ENCODE results near the gene CCDC93.

The CCDC93 gene

DNA sequence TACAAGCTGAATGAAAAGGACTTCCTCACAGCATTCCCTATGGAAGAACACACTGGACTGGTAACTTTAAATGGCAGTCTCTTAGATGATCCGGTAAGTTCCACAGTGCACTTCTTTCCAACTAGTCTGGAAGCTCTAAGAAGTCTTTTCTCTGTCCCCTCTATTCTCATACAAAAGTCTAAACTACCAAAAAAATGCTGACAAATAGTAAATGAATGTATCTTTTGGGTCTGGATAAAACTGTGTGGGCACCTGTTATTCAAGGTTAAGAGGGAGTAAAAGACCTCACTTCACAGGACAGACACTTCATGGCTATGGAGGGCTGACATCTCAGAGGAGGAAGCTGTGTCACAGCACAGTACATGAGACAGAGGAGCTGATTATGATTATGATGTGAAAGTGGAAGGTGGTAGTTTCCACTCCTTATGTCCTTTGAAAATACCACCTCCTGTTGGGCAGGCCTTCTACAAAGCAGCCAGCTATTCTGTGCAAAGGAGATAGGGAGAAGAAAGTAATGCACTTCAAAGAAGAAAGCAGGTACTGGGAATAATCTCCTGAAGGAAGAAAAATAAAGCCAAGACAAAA, 23.9 kb downstream of the CCDC93 start:
- no peak for DNase-seq (ENCODE audit: low spot score)
- ChIA-PET POLR2A (ENCODE audit: low non-redundant PET) (no interaction called here), CTCF (interaction anchor here (1.6 to 3.1 kb wide), 2 partner anchors 14 kb away, joined by 10 to 16 read pairs; no protein-coding TSS in a partner anchor)
- TF ChIP-seq, protein P1, sequence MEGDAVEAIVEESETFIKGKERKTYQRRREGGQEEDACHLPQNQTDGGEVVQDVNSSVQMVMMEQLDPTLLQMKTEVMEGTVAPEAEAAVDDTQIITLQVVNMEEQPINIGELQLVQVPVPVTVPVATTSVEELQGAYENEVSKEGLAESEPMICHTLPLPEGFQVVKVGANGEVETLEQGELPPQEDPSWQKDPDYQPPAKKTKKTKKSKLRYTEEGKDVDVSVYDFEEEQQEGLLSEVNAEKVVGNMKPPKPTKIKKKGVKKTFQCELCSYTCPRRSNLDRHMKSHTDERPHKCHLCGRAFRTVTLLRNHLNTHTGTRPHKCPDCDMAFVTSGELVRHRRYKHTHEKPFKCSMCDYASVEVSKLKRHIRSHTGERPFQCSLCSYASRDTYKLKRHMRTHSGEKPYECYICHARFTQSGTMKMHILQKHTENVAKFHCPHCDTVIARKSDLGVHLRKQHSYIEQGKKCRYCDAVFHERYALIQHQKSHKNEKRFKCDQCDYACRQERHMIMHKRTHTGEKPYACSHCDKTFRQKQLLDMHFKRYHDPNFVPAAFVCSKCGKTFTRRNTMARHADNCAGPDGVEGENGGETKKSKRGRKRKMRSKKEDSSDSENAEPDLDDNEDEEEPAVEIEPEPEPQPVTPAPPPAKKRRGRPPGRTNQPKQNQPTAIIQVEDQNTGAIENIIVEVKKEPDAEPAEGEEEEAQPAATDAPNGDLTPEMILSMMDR (conservative IDR thresholded peaks at IDR 0.05; ENCODE audit: low read depth) = no peak
- no peak overlapping the region for H3K27ac ChIP-seq

DNA sequence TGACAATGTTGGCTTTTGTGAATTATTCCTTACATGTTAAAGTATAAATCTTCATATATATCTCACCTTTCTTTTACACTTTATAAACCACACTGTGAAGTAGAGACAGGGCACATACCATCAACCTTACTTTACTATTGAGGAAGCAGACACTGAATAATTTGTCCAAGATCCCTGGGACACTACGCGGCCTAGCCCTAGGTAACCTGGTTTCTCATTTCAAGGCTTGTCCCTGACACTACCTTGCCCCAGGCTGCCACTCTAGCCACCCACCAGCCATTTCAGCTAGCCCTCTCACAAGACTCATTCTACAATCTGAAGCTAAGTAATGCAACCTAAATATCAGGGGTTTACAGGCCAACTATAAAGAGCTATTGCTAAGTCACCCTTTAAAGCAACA, 26.7 kb downstream of the CCDC93 start:
- no peak overlapping the region for H3K27ac ChIP-seq
- DNase-seq (ENCODE audit: low spot score) = no peak
- CTCF ChIA-PET = interaction anchor here (1.0 kb wide), 1 partner anchor 16 kb away, joined by 3 read pairs; no protein-coding TSS in a partner anchor
- POLR2A ChIA-PET (ENCODE audit: low non-redundant PET) = no interaction called here
- TF ChIP-seq, protein P1 (conservative IDR thresholded peaks at IDR 0.05; ENCODE audit: low read depth) = no peak

DNA sequence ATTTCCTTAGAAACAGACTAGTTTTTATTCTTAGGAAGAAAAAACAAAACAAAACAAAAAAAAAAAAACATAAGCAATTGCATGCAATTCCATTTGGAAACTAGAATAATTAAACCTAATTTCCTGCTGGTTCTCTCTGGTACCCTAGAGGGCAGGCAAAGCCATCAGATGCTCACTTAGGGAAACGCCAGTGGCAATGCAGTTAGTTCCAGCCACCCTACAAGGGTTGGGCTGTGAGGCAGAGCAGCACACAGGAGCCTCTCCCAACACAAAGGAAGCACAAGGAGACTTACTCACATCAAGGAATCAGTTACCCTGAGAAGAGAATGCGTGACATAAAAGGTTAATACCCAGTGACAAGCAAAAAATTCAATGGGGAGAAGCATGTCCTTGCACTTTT, 28.8 kb downstream of the CCDC93 start:
- ChIA-PET POLR2A (ENCODE audit: low non-redundant PET) (no interaction called here), CTCF (no interaction called here)
- TF ChIP-seq, protein P1 (conservative IDR thresholded peaks at IDR 0.05; ENCODE audit: low read depth) = no peak
- no peak overlapping the region for H3K27ac ChIP-seq
- no peak for DNase-seq (ENCODE audit: low spot score)

DNA sequence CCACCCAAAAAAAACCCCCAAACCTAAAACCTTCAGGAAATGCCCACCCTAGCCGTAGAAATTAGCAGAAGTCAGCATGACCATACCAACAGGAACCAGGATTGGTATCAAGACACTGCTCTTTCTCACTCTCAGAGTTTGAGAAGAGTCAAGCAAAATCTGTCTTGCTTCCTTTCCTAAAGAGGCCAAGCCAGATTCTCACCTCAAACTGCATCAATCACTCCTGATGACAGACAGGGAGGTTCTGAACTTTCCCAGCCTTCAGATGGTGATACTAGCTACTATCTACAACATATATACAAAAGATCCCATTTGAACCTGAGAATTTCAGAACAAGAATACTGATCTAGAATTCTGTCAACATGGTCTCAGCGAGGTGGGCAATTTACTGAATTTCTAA, 29.7 kb downstream of the CCDC93 start:
- no peak for DNase-seq (ENCODE audit: low spot score)
- CTCF ChIA-PET = no interaction called here
- TF ChIP-seq, protein P1 (conservative IDR thresholded peaks at IDR 0.05; ENCODE audit: low read depth) = no peak
- POLR2A ChIA-PET (ENCODE audit: low non-redundant PET) = no interaction called here
- no peak overlapping the region for H3K27ac ChIP-seq

DNA sequence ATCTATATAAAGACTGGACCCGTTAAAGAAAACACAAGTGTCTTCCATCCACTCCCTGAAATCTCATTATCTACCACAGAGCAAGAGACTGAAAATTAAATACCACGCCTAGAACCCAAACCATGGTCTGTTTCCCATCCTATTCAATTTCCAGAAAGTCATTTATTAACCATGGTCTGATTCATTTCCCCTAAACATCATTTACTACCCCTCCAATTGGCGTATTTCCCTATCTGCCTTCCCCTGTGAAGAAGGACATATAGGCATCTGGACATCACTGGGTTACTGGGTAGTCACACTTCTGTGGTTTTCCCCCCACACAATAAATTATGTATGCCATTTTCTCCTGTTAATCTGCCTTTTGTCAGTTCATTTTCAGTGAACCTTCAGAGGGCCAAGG, 30.8 kb downstream of the CCDC93 start:
- TF ChIP-seq, protein P1 (conservative IDR thresholded peaks at IDR 0.05; ENCODE audit: low read depth) = no peak
- H3K27ac ChIP-seq = no peak overlapping the region
- no peak for DNase-seq (ENCODE audit: low spot score)
- ChIA-PET CTCF (no interaction called here), POLR2A (ENCODE audit: low non-redundant PET) (no interaction called here)

DNA sequence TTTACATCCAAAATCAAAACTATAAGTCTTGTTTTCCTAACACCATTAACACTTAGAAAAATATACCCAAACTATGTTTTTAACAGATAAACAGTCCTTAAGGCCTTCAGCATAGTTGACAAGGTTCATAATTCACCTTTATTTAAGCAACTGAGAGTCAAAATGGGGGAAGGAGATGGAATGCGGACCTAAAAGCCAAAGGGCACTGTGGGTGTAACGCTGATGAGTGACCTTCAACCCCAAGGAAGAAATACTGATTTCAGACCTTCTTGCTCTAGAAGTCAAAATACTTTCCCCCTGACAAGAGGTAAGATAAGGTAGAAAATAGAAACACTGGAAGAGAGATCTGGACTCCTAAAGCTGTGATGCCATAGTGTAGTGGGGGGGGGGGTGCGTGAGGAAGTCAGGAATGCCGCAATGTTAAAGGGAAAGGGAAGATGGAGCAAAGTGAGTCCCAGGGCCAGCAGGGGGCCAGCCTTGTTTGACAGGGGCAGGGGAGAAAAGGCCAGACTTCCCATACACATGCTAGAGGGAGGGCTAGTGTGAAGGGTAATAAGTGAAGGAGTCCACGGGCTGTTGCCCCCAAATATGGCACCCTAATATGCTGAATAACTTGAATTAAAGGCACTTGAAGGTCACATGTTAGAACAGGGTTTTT, 31.4 kb downstream of the CCDC93 start:
- ChIA-PET CTCF (no interaction called here), POLR2A (ENCODE audit: low non-redundant PET) (no interaction called here)
- DNase-seq (ENCODE audit: low spot score) = no peak
- TF ChIP-seq, protein P1 (conservative IDR thresholded peaks at IDR 0.05; ENCODE audit: low read depth) = no peak
- no peak overlapping the region for H3K27ac ChIP-seq

All from RWPE1 (cell line).